GM19324 (cell line): ENCODE data around the gene UCHL3.
A peak's percentile ranks its signal among the peaks of the same experiment; 100 is the strongest.
"Not testable (repeated sequence)": the region's sequence is repeated elsewhere in the genome, so short reads cannot be mapped to it uniquely, and the experiment has no call there.

Experiments
- ATAC-seq: cut with Tn5 transposase; IDR thresholded peaks from one replicate; pipeline ENCODE4 v1.9.1; 2021; ENCODE audit warnings: mild to moderate bottlenecking, moderate library complexity; ENCODE audit not compliant: unreplicated experiment, low FRiP score

Gene UCHL3

DNA sequence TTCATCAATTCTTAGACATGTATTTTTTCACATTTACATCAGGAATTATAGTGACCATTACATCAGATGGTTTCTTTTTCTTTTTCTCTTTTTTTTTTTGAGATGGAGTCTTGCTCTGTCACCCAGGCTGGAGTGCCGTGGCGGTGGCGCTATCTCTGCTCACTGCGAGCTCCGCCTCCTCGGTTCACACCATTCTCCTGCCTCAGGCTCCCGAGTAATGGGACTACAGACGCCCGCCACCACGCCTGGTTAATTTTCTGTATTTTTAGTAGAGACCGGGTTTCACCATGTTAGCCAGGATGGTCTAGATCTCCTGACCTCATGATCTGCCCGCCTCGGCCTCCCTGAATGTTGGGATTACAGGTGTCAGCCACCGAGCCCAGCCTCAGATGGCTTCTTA, 4.2 kb upstream of the UCHL3 start:
- ATAC-seq, result not testable (repeated sequence)

GRCh38 chr13:75547917-75548316, 1.7 kb upstream of the UCHL3 start:
- no peak for ATAC-seq

GRCh38 chr13:75550159-75550567, 572 bp downstream of the UCHL3 start:
- peak; percentile 1 for ATAC-seq

DNA sequence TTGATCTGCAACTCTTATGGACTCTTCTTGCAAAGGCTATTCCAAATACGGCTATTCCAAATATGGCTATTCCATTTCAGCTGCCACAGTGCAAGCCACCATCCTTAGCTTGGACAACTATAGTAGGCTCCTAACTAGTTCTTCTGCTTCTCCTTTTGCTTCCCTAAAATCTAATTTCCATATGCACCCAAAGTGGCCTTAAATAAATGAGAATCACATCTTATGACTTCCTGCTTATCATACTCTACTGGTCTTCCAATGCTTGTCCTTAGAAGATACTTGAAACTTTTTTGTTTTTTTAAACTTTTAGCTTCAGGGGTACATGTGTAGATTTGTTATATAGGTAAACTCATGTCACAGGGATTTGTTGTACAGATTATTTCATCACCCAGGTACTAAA, 4.9 kb downstream of the UCHL3 start:
- ATAC-seq, result no peak

DNA sequence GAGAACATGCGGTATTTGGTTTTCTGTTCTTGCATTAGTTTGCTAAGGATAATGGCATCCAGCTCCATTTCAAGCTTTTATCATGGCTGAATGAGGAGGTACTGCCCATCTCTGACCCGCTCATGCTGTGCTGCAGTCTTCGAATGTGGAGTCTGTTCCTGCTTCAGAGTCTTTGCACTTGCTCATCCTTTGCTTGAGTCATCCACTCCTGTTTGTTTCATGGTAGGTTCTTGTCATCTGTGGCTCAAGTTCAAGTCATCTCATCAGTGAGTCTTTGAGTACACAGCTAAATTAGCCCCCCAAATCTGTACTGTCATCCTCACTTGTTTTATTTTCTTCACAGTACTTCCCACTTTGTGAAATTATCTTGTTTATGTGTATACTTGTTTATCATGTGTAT, 5.4 kb downstream of the UCHL3 start:
- no peak for ATAC-seq

DNA sequence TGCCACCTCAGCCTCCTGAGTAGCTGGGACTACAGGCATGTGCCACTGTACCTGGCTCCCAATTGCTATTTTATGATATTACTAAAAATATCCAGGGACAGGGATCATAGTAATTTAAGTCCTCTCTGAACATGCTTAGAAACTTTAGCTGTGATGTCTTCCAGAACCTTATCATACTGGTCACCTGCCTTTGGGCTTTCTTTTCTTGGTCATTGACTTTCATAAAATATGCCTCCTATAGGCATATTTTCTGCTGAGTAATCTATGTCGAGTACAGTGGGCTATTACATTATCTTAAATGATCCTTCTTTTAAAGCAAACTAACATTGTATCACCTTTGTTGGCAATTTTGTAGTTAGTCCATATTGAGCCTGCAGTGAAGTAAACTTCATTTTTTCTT, 6.2 kb downstream of the UCHL3 start:
- ATAC-seq, result no peak

DNA sequence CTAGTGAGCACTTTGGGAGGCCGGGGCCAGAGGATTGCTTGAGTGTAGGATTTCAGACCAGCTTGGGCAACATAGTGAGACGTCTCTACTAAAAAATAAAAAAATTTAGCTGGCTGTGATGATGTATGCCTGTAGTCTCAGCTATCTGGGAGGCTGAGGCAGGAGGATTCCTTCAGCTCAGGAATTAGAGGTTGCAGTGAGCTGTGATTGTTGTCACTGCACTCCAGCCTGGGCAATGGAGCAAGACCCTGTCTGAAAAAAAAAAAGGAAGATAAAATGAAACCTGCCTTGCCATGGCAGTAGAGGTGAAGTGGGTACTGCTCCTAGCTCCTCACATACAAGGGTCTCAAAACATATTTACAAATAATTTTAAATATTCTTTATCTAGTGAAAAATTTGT, 7.4 kb downstream of the UCHL3 start:
- ATAC-seq, result no peak

DNA sequence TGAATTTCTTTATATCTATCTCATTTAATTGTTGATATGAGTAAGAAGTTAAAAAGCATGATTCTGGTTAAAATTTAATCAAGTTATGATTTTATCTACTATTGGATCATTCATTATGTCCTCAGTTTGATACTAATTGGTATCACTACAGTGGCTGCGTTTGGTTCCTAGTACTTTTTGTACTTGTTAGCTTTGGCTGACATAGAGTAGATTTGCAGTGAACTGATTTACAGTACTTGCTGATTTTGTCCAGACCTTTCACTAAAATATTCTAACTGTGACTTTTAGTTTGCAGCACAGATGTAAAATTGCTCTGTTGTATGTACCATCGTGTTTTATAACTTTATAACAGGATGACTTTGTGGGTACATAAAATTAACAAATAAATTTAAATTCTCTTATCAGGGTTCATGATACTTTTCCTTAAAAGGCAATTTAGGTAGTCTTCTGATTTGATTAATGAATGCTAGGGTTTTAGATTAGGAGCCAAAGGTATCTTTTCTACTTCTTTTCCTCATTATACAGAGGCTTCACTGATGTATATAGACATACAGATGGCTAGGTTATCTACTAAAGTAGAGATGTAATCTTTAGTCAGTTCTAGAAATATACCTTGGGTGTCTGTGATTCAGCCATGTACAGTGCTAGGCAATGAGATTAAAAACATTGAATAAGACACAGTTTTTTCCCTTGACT, 8.7 kb downstream of the UCHL3 start:
- no peak for ATAC-seq

GRCh38 chr13:75566658-75567057, 17.1 kb downstream of the UCHL3 start:
- no peak for ATAC-seq

DNA sequence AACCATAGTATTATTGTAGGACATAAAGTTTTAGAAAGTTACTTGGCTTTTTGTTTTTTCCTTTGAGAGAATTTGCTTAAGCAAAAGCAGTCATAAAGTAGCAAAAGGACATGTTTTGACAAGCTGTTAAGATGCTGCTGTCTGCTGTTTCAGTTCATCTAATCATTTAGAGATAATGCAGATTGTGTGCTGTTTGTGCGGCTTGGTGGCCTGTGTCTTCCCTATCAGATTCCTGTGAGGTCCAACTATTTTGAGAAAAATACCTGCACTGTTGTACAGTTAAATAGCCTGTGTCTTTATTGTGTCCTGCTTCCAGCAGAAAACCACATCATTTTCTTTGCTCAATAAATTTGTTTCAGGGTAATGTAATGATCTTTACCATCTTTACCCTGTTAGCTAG, 20.0 kb downstream of the UCHL3 start:
- no peak for ATAC-seq

DNA sequence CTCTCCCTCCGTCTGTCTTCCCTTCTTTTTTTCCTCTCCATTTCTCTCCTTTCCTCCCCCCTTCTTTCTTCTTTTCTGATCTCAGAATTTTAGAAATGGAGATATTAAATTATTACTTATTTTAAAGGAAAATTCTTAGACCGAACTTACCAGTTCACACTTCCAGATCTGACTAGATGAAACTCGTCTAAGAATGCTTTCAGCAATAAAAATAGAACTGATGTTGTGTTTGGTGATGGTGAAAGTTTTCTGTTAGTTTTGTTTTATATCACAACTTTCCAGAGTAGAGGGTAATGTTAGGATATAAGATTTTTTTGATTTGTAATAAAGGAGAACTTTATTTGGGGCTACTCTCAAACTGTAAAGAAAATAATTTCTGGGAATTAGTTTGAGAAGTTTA, 29.9 kb downstream of the UCHL3 start:
- no peak for ATAC-seq

DNA sequence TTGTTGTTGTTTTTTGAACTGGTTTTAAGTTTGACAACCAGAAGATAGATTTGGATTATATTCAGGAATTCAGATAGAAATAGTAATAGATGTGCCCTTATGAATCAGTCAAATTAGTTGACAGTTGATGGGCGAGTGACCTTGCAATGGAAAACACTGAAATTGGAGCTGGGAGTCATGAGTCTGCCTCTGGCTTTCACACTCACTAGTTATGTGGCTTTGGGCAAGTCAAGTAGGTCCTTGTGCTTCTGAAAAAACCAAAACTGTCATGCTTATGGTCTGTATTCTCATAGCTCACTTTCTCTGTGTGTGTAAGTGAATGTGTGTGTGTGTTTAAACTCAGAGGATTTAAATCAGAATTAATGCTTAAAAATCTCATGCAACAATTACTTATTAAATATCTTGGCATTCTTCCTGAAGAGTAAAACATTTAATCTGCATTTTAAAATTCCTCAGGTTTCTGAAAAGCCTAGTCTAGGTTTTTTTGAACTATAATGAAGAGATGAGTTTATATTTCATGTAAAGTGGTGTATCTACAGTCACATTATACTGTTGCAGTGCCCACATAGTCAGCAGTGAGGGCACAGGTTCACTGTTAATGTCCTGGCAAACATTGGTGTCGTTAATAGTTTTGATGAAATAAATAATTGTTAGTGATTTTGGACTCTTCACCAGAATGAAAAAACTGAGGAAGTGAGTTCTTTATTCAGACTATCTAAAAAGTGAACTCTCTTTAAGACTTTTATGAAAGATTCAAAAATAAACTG, 32.5 kb downstream of the UCHL3 start:
- no peak for ATAC-seq

DNA sequence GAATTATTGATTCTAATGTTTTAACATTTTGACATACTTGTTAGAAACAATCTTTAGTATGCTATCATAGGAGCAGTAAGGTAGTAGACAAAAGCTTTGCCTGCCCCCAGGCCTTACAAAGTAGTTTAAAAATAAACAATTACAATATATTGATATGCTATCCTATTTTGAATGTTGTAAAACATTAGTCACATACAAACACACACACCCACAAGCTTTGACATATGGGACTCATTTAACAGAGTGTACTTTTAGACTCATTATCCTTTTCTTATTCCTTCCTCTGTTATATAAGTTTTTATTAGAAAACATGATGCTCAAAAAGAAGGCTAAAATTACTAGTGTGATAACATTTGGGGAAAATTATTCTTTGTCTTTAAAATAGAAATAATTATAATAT, 33.5 kb downstream of the UCHL3 start:
- no peak for ATAC-seq

DNA sequence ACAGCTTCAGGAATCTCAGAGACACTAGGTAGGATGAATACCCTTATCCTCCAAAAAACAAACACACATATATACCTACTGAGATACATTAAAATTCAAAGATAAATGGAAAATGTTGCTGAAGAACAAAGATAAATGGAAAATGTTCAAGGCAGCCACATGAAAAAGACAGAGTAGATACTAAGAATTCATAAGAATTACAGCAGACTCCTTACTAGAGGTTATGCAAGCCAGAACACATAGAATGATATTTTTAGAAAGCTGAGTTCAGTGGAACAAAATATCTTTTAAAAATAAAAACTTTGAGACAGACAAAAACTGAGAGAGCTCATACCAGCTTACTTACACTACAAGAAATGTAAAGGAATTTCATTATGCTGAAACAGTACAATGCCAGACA, 35.6 kb downstream of the UCHL3 start:
- ATAC-seq, result no peak

GRCh38 chr13:75587679-75588078, 38.1 kb downstream of the UCHL3 start:
- no peak for ATAC-seq

DNA sequence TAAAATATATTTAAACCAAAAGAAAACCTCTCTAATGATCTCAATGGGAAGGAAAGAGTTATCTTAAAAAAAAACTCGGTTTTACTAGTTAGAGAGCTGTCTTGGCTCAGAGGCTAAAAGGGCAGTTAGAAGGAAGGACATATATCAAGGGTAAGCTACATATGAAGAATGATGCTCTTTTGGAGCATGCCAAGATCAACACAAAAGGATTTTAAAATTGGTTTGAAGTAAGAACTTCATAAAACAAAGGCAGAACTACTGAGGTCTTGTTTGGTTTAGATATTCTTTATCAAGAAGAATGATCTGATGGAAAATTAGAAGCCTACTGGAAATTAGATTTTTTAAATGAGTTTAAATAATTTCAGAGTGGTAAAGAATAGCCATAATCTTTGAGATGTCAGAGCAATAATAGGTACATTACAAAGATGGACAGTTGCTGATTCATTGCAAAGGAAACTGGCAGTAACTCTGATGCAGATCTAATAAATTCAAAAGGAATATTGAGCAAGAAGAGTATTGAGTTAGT, 47.1 kb downstream of the UCHL3 start:
- no peak for ATAC-seq

DNA sequence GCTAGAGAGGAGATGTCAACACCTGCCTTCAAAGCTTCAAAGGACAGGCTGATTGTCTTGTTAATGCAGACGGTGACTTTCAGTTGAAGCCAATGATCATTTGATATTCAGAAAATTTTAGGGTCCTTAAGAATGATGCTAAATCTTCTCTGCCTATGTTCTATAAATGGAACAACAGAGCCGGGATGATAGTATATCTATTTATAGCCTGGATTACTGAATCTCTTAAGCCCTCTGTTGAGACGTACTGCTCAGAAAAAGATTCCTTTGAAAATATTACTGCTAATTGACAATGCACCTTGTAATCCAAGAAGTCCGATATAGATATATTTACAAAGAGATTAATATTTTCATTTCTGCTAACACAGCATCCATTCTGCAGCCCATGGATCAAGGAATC, 50.8 kb downstream of the UCHL3 start:
- no peak for ATAC-seq

DNA sequence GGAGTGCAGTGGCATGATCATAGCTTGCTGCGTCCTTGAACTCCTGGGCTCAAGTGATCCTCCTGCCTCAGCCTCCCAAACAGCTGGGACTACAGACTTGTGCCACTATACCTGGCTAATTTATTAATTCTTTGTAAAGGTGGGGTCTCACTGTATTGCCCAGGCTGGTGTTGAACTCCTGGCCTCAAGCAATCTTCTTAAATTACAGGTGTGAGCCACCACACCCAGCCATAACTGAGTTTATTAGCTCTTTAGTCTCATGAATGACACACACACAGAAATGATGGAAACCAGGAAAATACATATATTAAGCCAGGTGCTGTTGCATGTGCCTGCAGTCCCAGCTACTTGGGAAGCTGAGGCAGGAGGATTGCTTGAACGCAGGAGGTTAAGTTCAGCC, 53.4 kb downstream of the UCHL3 start:
- ATAC-seq, result no peak

DNA sequence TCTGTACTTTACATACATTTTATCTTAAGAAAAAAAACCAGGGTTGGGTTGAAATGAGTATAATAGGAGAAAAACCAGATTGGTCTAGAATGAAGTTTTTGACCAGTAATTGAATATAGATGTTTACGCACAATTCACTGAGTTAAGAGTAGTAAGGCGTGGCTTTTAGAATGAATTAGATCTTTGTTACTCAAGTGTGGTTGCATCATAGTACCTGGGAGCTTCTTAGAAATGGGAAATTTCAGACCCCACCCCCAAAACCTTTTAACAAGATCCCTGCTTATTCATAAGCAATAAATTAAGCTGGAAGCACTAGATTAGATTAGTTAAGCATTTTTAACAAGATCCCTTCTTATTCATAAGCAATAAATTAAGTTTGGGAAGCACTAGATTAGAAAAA, 57.9 kb downstream of the UCHL3 start:
- ATAC-seq, result no peak

DNA sequence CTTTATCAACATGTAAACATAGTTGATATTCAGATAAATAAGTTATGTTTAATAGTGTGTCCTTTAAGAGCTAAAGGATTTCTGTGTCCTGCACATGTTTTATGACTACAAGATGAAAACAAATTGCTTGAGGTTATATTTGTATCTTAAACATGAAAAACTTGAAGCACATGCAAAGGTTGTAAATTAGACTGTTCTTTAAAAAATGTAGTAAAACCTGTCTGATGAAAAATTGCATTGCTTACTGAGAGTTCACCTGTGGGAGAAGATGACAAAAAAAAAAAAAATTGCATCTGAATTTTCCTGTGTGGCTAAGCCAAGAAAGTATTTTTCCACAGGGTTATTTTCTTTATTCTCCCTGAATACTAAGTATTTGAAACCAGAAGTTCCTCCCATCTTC, 60.9 kb downstream of the UCHL3 start:
- ATAC-seq, result no peak

DNA sequence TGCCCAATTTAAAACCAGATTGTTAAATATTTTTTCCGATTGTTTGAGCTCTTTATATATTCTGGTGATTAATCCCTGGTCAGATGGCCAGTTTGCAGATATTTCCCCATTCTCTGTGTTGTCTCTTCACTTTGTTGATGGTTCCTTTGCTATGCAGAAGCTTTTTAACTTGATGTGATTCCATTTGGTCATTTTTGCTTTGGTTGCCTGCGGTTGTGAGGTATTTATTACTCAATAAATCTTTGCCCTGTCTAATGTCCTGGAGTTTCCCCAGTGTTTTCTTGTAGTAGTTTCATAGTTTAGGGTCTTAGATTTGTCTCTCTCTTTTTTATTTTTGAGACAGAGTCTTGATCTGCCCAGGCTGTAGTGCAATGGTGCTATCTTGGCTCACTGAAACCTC, 62.8 kb downstream of the UCHL3 start:
- no peak for ATAC-seq

GRCh38 chr13:75617230-75617629, 67.6 kb downstream of the UCHL3 start:
- no peak for ATAC-seq
